ENCODE measurements around the gene MYO1E.

Gene MYO1E

DNA sequence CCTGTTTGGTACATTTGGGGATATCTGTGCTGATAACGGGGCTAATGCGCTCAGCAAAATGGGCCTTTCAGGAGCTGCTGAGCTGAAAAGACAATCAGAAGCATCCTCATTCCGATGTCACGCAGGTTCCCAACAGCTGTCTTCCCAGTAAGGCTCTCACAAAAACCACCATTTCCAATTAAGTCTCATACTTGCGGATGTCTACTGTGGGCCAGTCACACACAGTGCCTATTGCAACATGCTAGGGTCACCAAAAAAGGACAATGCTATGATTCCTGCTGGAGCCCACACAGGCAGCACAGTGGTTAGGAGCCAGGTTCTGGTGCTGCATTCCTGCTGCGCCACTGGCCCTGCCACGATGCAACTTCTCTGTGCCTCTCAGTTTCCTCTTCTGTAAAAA is 182.4 kb downstream of the MYO1E start:
- DNase-seq (ENCODE audit: low spot score): no peak

DNA sequence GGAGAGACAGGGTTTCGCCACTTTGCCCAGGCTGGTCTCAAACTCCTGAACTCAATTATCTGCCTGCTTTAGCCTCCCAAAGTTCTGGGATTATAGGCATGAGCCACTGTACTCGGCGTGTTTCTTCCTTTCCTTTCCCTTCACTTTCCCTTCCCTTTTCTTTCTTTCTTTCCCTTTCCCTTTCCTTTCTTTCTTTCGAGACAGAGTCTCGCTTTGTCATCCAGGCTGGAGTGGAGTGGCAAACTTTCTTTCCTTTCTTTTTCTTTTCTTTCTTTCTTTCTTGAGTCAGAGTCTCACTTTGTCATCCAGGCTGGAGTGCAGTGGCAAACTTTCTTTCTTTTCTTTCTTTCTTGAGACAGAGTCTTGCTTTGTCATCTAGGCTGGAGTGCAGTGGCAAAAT is 183.4 kb downstream of the MYO1E start:
- no peak for DNase-seq (ENCODE audit: low spot score)

DNA sequence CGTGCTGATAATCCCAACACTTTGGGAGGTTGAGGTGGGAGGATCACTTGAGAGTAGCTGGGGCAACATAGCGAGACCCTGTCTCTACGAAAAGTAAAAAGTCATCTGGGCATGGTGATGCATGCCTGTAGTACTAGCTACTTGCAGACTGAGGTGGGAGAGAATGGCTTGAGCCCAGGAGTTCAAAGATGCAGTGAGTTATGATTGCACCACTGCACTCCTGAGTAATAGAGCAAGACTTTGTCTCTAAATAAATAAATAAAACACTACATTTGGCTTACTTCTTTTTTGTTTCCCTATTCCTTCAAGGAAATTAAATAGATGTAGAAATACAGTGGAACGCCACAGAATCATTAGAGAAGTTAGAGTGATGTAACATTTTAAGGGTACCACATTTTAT is 186.2 kb downstream of the MYO1E start:
- DNase-seq (ENCODE audit: low spot score): no peak

DNA sequence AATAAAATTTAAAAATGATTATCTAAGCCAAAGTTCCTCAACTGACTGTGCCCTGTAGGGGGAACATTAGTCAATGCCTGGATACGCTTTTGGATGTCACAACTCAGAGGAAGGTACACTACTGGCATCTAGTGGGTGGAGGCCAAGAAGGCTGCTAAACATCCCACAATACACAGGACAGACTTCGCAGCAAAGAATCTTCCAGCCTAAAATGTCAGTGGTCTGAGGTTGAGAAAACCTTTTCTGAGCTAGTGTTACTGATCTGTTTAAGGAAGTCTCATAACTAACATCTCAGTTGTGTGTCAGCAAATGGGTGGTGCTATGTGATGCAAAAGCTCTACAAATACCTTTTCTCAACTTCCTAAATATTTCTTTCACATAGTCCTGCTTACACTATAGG is 186.9 kb downstream of the MYO1E start:
- DNase-seq (ENCODE audit: low spot score): no peak

DNA sequence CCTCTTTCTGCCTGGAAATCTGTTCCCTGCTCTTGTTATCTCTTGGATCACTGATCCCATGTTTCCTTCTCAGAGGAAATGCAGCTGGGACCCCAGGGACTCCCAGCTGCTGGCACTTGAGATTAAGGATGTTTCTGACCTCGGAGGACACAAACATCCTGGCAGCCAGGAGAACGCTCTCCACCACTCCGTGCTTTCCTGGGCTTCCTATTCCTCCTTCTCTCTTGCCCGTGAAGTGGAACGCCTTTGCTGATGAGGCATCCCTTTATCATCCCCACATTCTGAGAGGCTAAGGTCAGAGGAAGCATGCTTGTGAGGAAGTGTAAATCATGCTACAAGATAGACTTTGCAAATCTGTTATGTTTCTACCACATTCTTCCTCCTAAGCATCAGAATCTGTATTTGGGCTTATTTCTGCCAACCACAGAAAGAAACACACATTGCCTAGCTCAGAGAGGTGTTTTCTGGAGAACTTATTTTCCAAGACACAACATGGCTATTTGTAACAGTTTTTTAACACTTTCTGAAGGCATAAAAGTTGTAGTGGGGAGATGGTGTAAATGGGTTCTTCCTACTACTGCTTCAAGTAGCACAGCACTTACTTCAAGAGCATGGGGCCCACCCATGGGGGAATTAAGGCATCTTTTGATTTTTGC is 191.6 kb downstream of the MYO1E start:
- DNase-seq (ENCODE audit: low spot score): no peak

DNA sequence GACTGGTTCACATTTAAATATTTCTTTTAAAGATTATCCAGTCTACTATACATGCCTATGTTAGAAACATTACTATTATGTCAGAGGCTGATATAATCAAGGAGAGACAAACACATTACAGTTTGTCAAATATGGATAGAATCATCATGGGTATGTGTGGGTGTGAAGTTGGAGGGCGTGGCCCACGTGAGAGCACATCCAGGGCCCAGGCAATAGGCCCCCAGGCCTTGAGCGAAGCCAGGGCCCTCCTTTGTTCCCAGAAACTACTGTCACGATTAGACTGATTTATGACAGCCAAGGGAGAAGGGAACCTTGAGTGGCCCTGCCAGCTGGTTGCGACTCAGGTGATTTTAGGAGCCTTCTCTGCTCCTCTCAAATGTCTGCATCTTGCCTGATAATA is 193.0 kb downstream of the MYO1E start:
- no peak for DNase-seq (ENCODE audit: low spot score)

DNA sequence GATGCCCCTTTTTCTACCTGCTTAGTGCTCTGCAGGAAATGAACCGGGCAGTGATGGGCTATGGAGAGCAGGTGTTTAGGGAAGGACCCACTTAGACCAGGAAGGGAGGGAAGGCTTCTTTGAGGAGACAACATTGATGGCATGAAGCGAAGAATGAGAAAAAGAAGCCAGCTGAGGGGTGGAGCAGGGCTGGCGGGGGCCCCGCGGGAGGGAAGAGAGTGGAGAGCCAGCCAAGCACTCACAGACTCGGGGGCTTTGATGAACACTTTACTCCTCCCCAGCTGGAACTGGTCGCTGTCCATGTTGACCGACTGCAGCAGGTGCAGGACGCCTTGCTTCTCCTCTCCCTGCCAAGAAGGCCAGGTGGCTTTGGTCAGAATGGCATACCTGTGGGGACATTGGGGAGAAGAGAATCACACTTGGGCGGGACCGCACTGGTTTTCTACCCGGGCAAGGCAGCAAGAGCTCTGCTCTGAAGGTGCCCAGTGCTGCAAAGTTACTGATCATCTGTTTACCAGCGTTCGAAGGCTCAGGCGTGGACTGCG is 194.4 kb downstream of the MYO1E start:
- no peak for DNase-seq (ENCODE audit: low spot score)

DNA sequence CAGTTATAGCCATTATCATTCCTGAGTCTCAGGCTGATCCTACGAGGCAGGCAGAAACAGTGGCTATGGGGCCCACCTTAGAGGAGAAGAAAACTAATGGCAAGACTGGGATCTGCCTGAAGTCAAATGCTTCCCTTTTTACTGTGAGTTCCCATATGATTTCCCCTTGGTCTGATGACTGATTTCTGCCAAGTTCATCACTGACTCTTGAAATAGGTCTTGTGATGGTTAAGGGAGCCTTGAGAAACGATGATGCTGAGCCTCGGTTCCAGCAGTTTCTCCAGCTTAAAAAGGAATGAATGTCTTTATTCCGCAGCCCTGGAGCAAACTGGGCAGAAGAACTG is 195.4 kb downstream of the MYO1E start:
- DNase-seq (ENCODE audit: low spot score): no peak

DNA sequence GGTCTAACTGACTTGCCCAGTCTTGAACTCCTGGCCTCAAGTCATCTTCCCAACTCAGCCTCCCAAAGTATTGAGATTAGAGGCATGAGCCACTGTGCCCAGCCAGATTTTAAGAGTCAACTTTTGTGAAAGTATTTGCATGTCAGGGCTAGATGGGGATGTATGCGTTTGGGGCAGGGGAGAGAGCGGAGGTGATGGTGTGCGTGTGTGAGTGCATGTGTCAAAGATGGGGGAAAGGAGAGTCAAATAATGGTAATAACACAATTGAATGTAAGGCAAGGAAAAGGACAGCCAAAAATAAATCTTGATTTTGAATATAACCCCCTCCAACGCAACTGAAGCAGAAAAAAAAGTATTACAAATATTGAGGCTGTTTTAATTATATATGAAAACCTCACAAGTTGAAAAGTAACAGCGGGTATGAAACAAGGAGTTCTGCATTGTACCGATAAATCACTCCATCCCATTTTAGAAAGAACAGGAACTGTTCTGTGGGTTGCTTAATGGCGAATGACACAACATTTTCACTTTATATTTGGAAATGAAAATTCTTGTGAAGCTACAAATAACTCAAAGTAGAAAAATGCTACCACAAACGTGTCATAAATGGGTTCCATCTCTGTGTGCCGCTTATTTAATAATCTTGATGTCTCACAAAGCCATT is 195.9 kb downstream of the MYO1E start:
- no peak for DNase-seq (ENCODE audit: low spot score)

DNA sequence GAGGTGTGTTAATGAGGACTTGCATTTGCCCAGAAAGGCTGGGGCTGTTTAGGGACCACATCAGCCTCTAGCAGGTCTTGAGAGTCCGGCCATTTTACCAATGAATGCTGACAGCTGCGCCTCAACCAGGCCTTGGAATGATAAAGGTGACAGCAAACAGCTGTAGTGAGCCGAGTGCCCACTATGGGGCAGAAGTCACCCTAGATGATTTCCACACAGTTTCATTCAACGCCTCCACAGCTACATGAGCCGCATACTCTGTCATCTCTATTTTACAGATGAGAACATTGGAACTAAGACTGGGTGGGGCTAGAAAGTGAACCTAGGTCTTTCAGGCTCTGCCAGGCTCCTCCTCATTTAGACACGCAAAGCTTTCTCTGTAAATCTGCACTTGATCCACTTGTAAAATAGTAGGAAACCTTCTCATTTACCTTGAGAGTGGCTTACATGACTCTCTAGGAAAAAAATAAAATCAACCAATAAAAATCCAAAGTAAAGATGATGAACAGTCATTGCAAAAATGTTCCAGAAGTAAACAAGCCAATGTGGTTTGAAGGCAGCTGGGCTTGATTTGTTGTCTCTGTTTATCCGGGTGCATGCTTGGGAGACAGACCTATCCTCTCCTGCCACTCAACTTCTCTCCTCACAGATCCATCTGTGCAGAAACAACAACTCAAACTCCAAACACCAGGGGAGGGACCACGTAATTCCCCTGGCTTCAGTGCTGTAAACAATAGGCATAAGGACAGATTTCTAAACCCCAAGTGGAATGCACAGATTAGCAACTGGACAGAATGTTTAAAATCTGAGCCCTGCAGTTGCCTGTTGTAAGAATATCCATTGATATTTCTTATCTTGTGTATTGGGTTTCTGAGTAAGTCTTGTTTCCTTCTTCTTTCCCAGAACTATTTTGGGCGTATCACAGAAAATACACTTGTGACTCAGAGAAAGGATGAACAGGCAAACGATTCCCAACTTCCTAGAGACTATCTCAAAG is 197.5 kb downstream of the MYO1E start:
- peak; percentile 27 for DNase-seq (ENCODE audit: low spot score)

DNA sequence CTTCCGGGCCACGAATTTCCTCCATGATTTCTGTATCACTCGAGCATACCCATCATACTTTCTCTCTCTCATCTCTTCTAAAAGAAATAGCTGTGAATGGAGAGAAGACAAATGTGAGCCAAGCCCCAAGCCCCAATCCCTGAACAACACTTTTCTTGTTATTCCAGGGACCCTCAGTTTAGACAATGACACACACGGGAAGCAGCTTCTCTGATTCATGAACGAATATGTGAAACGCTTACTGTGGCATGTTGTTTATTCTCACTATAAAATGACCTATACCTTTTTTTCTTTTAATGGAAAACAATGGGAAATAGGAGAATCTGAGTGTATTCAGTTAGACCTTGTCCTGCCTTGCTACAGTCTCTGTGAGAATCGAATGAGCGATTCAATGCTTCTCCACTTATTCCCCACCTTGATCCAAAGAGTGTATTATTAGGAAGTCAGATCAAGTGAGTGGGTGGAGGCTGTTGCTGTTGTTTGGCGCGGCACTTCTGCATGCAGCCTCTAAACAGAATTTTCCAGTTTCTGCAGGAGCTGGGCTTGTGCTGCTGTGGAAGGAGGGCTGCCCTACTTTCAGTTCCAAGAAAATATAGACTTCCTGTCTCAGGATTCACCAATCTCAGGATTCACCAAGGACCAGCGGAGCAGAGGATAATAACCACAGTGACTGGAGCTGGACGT is 198.4 kb downstream of the MYO1E start:
- no peak for DNase-seq (ENCODE audit: low spot score)

DNA sequence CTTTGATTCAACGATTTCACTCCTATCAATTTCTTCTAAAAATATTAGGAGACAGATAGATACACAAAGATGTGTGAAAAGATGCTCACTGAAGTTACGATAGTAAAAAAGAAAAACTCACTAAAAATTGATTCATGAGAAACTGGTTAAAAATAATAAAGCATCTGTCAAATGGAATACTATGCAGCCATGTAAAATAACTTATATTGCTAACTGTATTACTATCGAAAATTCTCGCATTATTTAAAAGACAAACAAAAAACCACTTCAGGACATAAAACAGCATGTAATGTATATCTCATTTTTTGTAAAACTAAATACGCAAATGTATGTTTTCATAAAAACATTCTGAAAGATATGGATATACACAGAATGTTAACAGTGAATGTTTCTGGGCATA is 199.5 kb downstream of the MYO1E start:
- DNase-seq (ENCODE audit: low spot score): no peak

DNA sequence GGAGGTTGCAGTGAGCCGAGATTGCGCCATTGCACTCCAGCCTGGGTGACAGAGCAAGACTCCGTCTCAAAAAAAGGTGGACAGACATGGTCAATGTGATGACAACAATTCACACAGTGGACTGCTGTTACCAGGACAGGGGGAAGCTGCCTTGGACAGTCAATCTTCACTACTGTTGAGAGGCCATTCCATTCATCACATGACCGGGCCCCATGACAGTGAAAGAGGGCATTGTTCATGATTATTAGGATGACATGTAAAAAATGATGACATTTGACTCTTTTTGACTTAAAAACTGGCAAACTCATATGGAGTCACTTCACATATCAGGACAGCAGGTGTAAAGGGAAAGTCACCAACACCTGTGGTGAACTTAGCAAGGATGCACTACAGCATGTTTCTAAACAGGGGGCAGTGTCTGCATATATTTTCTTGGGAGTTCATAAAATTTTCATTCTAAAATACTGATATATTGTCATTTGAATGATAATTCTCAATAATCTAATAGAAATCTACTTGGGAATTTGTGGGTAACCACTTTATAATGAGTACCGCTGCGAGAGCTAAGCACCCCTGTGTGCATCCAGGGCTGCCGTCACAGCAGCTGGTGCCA is 200.3 kb downstream of the MYO1E start:
- no peak for DNase-seq (ENCODE audit: low spot score)

DNA sequence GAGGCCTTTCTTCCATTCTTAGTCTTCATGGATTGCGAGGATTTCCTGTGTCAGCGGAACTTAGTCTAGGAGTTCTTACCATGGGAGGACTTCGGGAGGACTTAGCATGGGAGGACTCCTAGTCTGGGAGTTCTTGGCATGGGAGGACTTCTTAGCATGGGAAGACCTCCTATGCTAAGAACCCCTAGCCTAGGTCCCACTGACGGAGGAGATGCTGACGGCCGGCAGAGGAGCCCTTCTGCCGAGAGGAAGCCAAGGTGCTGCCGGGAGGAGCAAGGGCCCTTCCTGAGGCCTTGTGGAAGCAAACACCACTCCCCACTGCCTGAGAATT is 201.6 kb downstream of the MYO1E start:
- no peak for DNase-seq (ENCODE audit: low spot score)

DNA sequence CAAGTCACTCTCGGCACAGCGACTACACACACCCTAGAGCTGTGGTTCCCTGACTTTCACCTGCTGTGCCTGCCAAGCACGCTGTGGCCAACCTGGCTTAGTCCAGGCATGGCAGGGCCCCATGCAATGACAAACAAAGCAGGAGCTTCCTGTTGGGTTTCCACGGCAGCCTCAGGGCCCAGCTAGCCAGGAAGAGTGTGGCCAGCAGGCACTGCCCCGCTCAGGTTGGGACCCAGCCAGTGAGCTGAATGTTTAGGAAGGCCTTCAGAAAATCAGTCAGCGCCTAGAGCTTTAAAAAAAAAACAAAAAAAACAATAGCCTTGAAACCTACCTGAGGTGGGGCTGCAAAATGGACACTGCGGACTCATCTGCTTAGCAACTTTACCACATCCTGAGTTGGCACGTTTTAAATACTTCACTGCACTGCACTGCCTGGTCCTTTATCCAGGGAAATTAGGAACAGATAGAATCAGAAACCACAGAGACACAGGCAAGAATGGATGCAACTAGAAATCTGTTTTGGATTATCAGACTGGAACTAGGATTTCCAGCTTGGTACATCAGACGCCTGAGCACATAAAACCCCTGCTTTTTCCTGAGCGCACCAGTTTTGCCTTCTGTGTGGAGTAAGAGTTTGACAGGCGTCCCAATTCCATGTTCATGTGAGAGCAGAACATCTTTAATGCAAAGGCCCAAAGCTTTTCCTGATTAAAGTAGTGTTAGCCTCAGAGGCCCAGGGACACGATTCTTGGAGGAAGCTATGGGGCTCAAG is 202.2 kb downstream of the MYO1E start:
- peak; percentile 38 for DNase-seq (ENCODE audit: low spot score)

DNA sequence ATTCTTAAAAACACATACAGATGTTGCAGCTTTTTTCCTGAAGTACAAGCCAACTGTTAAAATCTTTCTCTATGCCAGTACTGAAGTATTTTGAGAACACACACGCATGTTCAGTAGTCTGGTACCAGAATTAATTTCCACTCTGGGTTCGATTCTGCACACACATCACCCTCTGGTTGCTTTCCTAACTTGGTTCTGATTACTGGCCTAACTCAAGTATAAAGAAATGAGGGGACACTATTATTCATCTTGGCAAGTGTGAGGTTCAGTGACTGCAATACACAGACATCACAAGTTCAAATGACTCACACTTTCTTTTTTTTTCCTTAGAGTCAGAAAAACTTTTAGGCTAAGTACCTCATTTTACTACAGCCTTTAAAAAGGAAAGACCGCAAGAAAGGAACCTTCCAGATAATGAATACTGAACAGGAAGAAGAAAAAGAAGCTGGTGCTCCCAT is 203.4 kb downstream of the MYO1E start:
- no peak for DNase-seq (ENCODE audit: low spot score)

DNA sequence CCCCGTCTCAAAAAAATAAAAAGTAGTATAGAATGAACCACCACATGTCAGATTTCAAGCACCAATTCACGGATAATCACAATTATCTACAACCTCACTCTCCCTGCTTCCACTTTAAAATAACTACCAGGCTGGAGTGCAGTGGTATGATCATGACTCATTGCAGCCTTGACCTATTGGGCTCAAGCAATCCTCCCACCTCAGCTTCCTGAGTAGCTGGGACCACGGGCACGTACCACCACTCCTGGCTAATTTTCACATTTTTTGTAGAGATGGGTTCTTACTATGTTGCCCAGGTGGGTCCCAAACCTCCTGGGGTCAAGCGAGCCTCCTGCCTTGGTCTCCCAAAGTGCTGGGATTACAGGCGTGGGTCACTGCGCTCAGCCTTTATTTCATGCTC is 204.1 kb downstream of the MYO1E start:
- no peak for DNase-seq (ENCODE audit: low spot score)

DNA sequence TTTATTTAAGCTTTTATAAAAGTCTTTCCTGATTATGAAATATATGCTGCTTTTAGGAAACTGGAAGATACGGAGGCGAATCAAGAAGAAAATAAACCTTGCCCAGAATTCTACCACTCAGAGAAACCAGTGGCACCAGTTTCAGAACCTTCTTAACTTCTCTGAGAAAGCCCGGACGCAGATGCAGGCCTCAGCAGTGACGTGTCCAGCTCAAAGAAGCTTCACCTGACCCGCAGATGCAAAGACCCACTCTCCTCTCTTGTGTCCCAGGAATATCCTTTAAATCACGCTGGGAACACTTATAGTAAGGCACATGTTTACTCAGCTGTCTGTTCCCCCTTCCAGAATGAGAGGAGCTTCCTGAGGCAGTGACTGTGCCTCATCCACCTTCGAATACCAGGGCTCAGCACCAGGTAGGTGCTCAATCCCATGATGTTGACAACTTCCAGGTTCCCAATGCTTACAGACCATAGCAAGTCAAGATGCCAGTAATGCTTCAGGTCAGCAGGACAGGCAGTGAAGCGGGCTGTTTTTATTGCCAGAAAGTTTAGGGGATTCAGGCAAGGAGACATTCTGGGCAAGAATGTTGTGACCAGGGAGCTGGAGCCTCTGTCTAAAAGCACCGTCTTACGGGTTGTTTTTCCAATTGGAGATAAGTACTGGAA is 205.9 kb downstream of the MYO1E start:
- DNase-seq (ENCODE audit: low spot score): no peak

DNA sequence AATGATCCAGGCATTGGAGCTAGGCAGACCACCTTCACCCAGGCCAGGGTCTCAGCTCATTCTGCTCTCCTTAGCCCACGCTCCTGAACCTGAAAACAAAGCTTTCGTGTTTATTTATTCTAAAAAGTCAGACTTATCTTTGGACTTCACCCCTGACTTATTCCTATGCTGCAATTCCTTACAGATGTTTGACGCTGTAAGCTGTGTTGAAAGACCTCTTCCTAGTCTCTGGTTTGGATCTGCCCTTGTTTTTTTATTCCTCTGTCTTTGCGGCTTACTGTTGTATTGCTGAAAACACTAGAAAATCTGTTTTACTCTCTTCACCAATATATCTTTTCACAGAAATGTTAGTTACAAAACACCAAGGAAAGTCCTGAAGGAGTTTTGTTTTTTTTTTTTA is 206.5 kb downstream of the MYO1E start:
- no peak for DNase-seq (ENCODE audit: low spot score)

DNA sequence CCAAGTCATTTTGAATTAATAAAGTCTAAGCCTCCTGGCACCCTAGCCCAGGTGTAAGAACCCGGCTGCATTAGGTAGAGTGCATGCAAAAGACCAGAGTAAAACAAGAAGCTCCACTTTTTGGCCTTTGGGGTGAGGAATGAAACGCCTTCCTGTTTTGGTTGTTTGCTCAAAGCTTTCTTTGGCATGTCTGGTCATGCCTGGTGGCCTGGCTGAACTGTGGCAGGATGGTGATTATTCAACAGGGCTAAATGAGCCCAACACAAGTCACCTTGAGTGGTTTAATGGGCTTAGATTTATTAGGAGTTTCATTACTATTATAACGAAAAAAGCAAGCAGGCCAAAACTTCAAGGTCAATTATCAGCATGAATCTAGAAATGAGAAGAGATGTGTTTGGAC is 206.9 kb downstream of the MYO1E start:
- DNase-seq (ENCODE audit: low spot score): peak; percentile 41

Data from LoVo (cell line).